ENCODE measurements around the gene ARVCF.

The ARVCF gene

GRCh38 chr22:19957445-19957844 lies 59.2 kb downstream of the ARVCF start:
- no peak for DNase-seq (ENCODE audit: low spot score)
- no peak overlapping the region for H3K27ac ChIP-seq
- no peak for TF ChIP-seq CTCF (IDR thresholded peaks at IDR 0.05)
- no peak overlapping the region for H3K4me3 ChIP-seq

- DNase-seq (ENCODE audit: low spot score), result no peak
- TF ChIP-seq CTCF (IDR thresholded peaks at IDR 0.05), result no peak
- Histone ChIP-seq H3K4me3 (no peak overlapping the region), H3K27ac (peak overlapping the region in 1 of 2 donors; percentile 41)
These were observed 61.1 kb downstream of the ARVCF start for GRCh38 chr22:19955241-19956128.

GRCh38 chr22:19951346-19951745 lies 65.3 kb downstream of the ARVCF start:
- Histone ChIP-seq H3K27ac (no peak overlapping the region), H3K4me3 (no peak overlapping the region)
- no peak for DNase-seq (ENCODE audit: low spot score)
- TF ChIP-seq CTCF (IDR thresholded peaks at IDR 0.05), result no peak

- Histone ChIP-seq H3K4me3 (no peak overlapping the region), H3K27ac (peak overlapping the region; percentile 68 to 80)
- no peak for TF ChIP-seq CTCF (IDR thresholded peaks at IDR 0.05)
- peak; percentile 66 for DNase-seq (ENCODE audit: low spot score)
These were observed 68.4 kb downstream of the ARVCF start for GRCh38 chr22:19948057-19948760.

GRCh38 chr22:19943082-19944026 lies 73.3 kb downstream of the ARVCF start:
- H3K4me3 ChIP-seq, result peak overlapping the region; percentile 88
- TF ChIP-seq CTCF (IDR thresholded peaks at IDR 0.05), result no peak
- H3K27ac ChIP-seq, result peak overlapping the region; percentile 98 to 99
- peak; percentile 73 for DNase-seq (ENCODE audit: low spot score)

GRCh38 chr22:19942157-19943081 lies 74.2 kb downstream of the ARVCF start:
- no peak for DNase-seq (ENCODE audit: low spot score)

More at GRCh38 chr22:19942157-19943081, 74.2 kb downstream of the ARVCF start:
- Histone ChIP-seq H3K4me3 (peak overlapping the region; percentile 88), H3K27ac (peak overlapping the region; percentile 98 to 99)
- no peak for TF ChIP-seq CTCF (IDR thresholded peaks at IDR 0.05)

Data from coronary artery (tissue), 2 donors.